KOPT-K1 (cell line): ENCODE measurements around the gene MYOF.
A peak's percentile ranks its signal among the peaks of the same experiment; 100 is the strongest.

ENCODE experiments used
- H3K27ac ChIP-seq: fragments of 200-600 bp; sonication (generic); 2 replicates; pipeline ENCODE4 v1.5.1; 2016; ENCODE audit warnings: antibody characterized with exemption, mild to moderate bottlenecking, low read depth, low read length; ENCODE audit not compliant: poor library complexity, severe bottlenecking
- H3K36me3 ChIP-seq: fragments of 200-600 bp; sonication (generic); 2 replicates; pipeline ENCODE4 v1.5.1; 2017; ENCODE audit warnings: antibody characterized with exemption, mild to moderate bottlenecking, low read length, moderate library complexity; ENCODE audit not compliant: insufficient read depth
- H3K9me3 ChIP-seq: fragments of 200-600 bp; sonication (generic); 2 replicates; pipeline ENCODE4 v1.5.1; 2017; ENCODE audit warnings: antibody characterized with exemption, low read length, mild to moderate bottlenecking; ENCODE audit not compliant: insufficient read depth, poor library complexity, severe bottlenecking

Gene MYOF, protein sequence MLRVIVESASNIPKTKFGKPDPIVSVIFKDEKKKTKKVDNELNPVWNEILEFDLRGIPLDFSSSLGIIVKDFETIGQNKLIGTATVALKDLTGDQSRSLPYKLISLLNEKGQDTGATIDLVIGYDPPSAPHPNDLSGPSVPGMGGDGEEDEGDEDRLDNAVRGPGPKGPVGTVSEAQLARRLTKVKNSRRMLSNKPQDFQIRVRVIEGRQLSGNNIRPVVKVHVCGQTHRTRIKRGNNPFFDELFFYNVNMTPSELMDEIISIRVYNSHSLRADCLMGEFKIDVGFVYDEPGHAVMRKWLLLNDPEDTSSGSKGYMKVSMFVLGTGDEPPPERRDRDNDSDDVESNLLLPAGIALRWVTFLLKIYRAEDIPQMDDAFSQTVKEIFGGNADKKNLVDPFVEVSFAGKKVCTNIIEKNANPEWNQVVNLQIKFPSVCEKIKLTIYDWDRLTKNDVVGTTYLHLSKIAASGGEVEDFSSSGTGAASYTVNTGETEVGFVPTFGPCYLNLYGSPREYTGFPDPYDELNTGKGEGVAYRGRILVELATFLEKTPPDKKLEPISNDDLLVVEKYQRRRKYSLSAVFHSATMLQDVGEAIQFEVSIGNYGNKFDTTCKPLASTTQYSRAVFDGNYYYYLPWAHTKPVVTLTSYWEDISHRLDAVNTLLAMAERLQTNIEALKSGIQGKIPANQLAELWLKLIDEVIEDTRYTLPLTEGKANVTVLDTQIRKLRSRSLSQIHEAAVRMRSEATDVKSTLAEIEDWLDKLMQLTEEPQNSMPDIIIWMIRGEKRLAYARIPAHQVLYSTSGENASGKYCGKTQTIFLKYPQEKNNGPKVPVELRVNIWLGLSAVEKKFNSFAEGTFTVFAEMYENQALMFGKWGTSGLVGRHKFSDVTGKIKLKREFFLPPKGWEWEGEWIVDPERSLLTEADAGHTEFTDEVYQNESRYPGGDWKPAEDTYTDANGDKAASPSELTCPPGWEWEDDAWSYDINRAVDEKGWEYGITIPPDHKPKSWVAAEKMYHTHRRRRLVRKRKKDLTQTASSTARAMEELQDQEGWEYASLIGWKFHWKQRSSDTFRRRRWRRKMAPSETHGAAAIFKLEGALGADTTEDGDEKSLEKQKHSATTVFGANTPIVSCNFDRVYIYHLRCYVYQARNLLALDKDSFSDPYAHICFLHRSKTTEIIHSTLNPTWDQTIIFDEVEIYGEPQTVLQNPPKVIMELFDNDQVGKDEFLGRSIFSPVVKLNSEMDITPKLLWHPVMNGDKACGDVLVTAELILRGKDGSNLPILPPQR (N-terminal part only)

DNA sequence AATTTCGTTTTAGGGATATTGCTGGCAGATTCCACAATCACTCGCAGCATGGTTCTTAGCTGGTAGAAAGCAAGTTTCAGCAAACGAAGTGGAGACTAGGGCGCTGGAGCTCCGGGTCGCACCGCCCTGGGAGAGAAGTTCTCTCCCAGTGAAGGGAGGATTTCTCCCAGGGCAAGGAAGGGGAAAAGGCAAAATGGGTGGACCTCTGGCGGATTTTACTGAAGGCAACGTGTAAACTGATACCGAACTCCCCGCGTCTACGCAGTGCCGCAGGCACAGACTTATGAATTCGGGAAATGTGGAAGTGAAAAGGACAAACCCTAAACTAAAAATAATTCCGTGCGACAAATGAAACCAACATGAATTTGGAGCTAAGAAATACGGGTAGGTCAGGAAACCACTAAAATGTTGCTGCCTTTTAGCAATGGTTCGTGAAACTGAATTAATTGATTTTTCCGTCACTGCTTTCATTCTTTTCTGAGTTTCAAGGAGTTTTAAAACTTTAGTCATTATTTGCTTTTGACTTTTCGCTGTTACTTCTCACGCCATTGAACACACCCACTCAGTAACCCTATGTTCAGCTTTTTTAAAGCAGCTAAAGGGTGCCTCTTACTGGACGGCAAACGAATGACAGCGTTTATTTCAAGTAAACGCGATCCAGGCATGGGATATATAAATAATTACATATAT, at the start of gene MYOF:
TSS of gene MYOF (minus strand) at position 190 of the 690 bp plus-strand sequence. CDS start at position 50, 140 bp downstream.
- H3K36me3 ChIP-seq = no peaks in the 10 kb centered on the region
- no peak within 1 kb of the TSS for H3K27ac ChIP-seq

DNA sequence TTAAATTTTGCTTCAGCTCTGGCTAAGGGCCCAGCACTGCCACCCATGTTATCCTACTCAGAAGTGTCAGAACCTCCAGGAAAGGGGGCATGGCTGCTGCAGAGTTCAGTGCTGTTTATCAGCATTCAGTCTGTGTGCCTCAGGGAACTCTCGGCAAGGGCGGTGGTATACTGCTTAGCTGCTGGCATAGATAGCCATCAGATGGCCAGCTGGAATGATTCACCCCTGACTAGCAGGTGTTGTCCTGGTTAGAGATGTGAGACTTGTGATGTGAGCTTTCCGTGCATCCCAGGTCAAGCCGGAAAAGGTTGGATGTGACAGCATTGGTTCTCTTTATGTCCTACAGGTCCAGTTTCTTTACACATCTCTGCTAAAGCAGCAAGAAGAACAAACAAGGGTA, 36.4 kb upstream of the MYOF start:
- Histone ChIP-seq H3K9me3 (peaks cover 31% of the 10 kb centered on the region), H3K36me3 (peaks cover 80% of the 10 kb centered on the region), H3K27ac (no peak overlapping the region)

More for the DNA sequence above, at the start of gene MYOF:
- H3K9me3 ChIP-seq = no peaks in the 10 kb centered on the region

DNA sequence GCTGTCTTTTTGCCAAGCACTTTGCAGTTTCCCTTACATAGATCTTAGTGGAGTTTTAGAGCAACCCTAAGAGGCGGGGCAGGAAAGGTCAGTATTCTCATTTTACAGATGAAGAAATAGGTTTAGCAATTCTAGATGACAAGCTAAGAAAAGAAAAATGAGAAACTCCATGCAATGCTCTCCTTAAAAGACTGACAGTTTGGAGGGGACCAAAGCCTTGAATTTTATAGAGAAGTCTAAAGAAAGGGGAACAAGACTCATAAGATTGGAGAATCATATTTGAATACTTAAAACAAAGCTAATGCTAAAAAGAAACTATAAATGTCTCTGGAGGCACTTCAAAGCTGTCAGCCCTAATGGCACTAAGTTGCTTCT, 33.9 kb upstream of the MYOF start:
- Histone ChIP-seq H3K36me3 (peaks cover 97% of the 10 kb centered on the region), H3K9me3 (peaks cover 28% of the 10 kb centered on the region), H3K27ac (no peak overlapping the region)

DNA sequence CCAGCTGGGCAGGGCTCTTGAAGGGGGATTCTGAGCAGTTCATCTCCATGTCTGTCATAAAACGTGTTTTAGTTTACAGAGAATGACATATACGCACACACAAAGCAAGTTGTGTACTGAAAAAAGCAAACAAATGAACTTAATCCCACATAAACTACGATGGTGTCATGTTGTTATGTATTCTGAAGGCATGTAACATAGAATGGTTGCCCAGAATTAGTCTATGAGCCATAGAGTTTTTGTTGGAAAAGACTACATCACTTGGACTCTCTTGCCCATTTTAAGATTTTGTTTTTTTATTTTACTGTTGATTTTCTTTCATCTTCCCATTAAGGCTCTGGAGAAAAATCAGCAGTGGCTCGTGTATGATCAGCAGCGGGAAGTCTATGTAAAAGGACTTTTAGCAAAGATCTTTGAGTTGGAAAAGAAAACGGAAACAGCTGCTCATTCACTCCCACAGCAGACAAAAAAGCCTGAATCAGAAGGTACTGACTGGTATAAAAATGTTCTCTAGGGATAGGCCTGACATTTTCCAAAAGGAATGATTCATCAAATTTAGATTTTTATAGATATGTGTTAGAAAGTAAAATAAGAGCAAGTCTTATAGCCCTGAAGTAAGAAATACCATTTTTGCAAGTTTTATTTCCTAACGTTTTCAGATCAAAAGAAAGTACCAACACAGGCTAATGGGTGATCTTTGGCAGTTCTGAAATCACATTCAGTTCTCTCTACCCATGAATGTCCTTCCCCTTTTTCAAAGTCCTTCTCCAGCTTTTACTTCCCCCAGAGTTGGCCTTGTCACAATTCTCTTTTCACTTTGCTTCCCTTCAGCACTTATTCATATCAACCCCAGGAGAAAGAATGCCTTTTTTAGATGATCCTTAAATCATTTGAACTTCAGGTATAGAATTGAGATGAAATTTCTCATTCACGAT, 33.2 kb upstream of the MYOF start:
- H3K36me3 ChIP-seq = peaks cover 97% of the 10 kb centered on the region
- H3K27ac ChIP-seq = no peak overlapping the region
- peaks cover 22% of the 10 kb centered on the region for H3K9me3 ChIP-seq

DNA sequence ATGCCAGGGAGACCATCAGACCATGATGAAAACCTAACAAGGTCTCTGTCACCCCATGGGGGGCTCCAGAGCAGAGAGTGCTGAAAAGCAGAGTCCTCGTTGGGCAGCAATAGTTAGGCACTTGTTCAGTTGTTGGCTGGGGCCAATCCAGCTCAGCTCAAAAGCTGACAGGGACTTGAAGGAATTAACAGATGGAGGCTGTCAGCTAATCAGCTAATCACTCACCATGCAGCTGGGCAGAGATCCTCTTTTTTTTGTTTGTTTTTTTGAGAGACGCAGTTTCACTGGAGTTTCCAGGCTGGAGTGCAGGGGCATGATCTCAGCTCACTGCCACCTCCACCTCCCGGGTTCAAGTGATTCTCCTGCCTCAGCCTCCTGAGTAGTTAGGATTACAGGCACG, 32.4 kb upstream of the MYOF start:
- Histone ChIP-seq H3K27ac (no peak overlapping the region), H3K9me3 (peaks cover 13% of the 10 kb centered on the region), H3K36me3 (peaks cover 97% of the 10 kb centered on the region)

DNA sequence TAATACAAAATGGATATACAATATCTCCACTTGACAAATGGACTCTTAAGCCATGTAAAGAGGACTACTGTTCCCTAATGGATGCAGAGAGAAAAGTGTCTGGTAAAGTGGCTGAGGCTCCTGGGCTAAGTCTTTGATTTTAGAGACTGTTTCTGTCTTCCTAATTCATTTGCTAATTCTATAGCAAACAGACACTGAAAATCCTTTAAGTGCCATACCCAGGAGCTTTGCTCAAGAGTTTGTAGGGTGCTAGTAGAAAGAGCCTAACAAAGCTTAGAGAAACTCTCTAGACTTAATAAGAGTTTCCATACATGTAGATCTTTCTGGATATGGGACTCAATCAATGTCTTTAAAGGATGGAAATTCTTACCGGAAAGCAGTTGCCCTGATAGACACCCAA, 31.0 kb upstream of the MYOF start:
- Histone ChIP-seq H3K36me3 (peaks cover 96% of the 10 kb centered on the region), H3K27ac (no peak overlapping the region)

DNA sequence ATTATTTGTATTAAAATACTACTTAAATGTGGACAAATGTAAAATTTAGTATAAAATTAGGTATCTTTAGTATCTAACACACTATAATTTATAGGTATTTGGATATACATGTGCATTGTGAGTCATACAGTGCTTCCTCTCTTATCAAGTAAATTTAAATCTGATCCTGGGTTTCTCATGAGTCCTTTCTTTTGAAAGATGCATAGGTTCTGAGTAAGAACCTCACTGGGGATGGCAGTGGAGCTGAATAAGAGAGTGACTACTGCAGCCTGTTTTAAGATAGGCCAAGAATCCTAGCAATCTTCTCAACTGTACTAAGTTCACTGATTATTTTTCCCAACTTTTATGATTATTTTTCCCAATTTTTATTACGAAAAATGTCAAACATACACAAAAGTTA, 30.4 kb upstream of the MYOF start:
- H3K27ac ChIP-seq = no peak overlapping the region
- peaks cover 96% of the 10 kb centered on the region for H3K36me3 ChIP-seq
- H3K9me3 ChIP-seq = no peaks in the 10 kb centered on the region

More for the DNA sequence above, 31.0 kb upstream of the MYOF start:
- no peaks in the 10 kb centered on the region for H3K9me3 ChIP-seq

DNA sequence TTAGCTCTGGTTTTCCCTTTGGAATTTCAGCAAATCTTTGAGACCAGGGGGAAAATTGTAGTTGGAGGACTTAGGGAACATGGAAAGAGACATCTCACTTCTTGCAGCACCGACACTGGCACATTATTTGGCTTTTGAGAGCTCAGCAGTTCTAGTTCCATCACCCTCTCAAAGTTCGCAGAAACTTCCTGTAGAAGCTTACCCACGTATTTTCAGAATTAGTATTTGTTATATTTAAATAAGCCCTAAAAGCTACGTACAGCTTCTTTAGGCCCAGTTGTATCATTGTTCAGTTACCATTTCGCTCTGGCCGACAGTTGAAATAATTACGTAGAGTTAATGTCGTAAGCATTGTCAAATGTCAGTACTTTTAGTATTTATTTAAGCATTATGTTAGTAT, 27.7 kb upstream of the MYOF start:
- no peak overlapping the region for H3K27ac ChIP-seq
- H3K9me3 ChIP-seq = no peaks in the 10 kb centered on the region
- peaks cover 96% of the 10 kb centered on the region for H3K36me3 ChIP-seq

DNA sequence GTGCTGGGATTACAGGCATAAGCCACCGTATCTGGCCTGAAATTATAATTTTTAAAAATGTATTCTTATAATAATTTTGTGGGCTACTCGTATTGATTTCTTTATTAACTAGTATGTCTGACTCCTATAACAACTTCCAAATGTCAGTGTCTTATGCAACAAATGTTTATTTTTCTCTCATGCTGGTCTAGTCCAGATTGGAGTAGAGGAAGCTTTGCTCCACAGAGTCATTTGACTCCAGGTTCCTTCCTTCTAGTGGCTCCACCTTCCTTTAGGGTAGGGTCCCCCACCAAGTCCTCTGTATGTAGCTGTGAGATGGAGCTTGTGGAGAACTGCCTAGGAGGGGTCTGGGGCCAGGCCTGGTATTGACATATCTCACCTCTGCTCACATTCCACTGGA, 22.9 kb upstream of the MYOF start:
- no peak overlapping the region for H3K27ac ChIP-seq
- no peaks in the 10 kb centered on the region for H3K9me3 ChIP-seq
- H3K36me3 ChIP-seq = peaks cover 98% of the 10 kb centered on the region

DNA sequence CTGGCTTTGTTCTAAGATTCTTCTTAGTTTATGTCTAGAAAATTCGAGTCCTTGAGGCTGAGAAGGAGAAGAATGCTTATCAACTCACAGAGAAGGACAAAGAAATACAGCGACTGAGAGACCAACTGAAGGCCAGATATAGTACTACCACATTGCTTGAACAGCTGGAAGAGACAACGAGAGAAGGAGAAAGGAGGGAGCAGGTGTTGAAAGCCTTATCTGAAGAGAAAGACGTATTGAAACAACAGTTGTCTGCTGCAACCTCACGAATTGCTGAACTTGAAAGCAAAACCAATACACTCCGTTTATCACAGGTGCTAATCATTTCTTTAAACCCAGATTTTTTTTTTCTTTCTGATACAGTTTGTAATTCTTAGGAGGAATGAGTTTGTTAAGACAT, 20.9 kb upstream of the MYOF start:
- no peaks in the 10 kb centered on the region for H3K9me3 ChIP-seq
- peaks cover 95% of the 10 kb centered on the region for H3K36me3 ChIP-seq
- peak overlapping the region; percentile 3 for H3K27ac ChIP-seq

DNA sequence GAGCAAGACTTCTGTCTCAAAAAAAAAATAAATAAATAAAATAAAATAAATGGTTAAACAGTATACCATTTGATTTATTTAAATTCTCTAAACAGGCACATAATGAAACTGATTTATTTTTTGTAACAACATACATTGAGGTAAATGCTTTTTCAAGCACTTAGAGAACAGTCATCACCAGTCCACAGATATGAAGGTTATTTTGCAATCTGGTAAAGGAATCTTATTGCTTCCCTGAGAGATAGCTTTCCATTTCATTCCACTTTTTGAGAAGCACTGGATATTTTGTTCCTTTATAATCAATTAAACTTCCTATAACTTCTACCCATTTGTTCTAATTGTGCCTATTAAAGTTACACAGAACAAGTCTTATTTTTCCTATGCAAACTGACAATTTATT, 19.5 kb upstream of the MYOF start:
- H3K36me3 ChIP-seq = peaks cover 81% of the 10 kb centered on the region
- H3K27ac ChIP-seq = no peak overlapping the region
- H3K9me3 ChIP-seq = no peaks in the 10 kb centered on the region

DNA sequence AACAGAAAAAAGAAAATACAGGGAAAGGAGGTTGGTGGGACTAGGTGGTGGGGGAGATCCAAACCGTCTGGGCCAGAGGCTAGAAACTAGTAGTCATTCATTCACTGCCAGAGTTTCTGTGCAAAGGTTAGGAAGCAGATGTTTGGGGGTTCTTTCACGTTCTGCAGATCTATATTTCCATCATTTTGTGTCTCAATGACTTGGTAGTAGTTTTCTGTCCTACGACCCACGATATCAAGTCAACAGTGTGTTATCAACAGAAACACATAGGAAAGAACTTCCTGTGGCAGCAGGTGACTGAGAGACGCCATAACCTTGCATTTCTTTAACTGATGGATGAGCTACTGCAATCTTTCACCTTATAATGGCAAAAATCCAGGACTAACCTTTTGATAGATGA, 16.0 kb upstream of the MYOF start:
- H3K27ac ChIP-seq = peak overlapping the region; percentile 89

DNA sequence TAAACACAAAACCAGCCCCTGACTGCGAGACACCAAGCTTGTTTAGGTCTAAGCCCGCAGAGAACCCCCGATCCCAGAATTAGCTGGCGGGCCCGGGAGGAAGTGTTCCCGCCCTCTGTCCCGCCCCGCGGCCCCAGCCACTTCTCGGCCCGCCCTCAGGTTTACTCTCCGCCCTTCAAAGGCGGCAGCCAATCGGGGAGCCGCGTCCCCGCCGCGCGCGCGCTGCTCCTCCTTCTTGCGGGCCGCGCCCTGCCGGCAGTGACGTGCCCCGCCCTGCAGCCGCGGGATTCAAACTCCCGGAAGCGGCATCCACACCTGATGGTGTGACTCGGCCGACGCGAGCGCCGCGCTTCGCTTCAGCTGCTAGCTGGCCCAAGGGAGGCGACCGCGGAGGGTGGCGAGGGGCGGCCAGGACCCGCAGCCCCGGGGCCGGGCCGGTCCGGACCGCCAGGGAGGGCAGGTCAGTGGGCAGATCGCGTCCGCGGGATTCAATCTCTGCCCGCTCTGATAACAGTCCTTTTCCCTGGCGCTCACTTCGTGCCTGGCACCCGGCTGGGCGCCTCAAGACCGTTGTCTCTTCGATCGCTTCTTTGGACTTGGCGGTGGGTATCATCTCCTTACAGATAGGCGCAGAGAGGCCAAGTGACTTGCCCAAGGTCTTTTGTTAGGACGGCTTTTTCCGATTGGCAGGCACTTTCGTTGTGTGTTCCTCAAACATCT, 14.3 kb upstream of the MYOF start, which contains the start of gene CEP55:
TSS of gene CEP55 (plus strand) at position 291 of the 720 bp plus-strand sequence. CDS start 3,440 bp downstream, outside the sequence.
- H3K27ac ChIP-seq = peak within 1 kb of the TSS; percentile 89
- peaks cover 30% of the 10 kb centered on the region for H3K36me3 ChIP-seq
- H3K9me3 ChIP-seq = no peaks in the 10 kb centered on the region

More for the DNA sequence above, 16.0 kb upstream of the MYOF start:
- peaks cover 46% of the 10 kb centered on the region for H3K36me3 ChIP-seq
- H3K9me3 ChIP-seq = no peaks in the 10 kb centered on the region
